ENCODE measurements around the gene OR1I1.

OR1I1 gene

DNA sequence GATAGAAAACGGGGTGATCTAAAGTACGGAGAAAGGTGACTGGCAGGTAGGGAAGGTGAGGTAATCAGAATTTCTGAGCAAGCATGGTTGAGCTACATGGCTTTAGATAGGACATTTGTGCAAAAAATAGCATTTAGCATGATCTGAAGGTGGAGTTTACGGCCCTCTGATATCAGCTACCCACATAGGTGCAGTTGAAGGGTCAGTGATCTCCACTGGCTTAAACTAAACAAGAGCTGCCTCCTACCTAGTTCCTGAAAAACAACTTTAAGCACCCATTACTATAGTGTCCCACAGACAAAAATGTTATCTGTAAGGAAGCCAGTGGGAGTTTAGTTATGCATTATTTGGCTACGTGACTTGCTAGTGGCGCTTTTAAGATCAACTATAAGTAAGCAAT, 33.9 kb upstream of the OR1I1 start:
- H2AK5ac ChIP-seq (ENCODE audit: low read depth, low read length) = no peak overlapping the region
- no CpG with 5 or more reads among the region's 5 CpGs for WGBS, 2 donors (ENCODE audit: extremely low coverage in 2 of 2, insufficient read length in 2 of 2, insufficient replicate concordance in 1 of 2)
- no peak overlapping the region for H3K14ac ChIP-seq (ENCODE audit: low read length)
- peaks cover 0 to 10% of the 10 kb centered on the region in 2 donors for H3K9me3 ChIP-seq (replicated peaks in 1 of 2; ENCODE audit: control insufficient read depth in 2 of 2, insufficient read depth in 1 of 2, low read depth in 1 of 2, low read length in 2 of 2)
- H3K23ac ChIP-seq (ENCODE audit: low read depth, low read length, poor library complexity) = no peak overlapping the region
- no peak overlapping the region for H3K27ac ChIP-seq (replicated peaks; ENCODE audit: low read length)
- no peak overlapping the region for H3K4ac ChIP-seq (ENCODE audit: low read length)
- no peaks in the 10 kb centered on the region for H3K36me3 ChIP-seq (replicated peaks in 1 of 2; ENCODE audit: control insufficient read depth in 2 of 2, insufficient read depth in 2 of 2, low read length in 2 of 2)
- H3K4me2 ChIP-seq (ENCODE audit: insufficient read depth, low read length, poor library complexity, severe bottlenecking) = no peak overlapping the region
- no peak overlapping the region for H2BK12ac ChIP-seq (ENCODE audit: low read length)
- H4K8ac ChIP-seq (ENCODE audit: low read depth, low read length) = no peak overlapping the region
- no peak overlapping the region for H3K9ac ChIP-seq (ENCODE audit: low read depth, low read length, poor library complexity)
- no peak overlapping the region for H3K4me3 ChIP-seq (ENCODE audit: low read length in 2 of 2)
- DNase-seq (ENCODE audit: low spot score) = no peak
- H4K91ac ChIP-seq (ENCODE audit: low read depth, low read length, poor library complexity) = no peak overlapping the region
- H2BK120ac ChIP-seq (ENCODE audit: low read depth, low read length) = no peak overlapping the region
- no peak overlapping the region for H2AFZ ChIP-seq (ENCODE audit: low read length)
- H3K4me1 ChIP-seq (ENCODE audit: control insufficient read depth in 2 of 2, insufficient read depth in 1 of 2, low read depth in 1 of 2, low read length in 2 of 2) = no peaks in the 10 kb centered on the region
- no peak overlapping the region for H2BK15ac ChIP-seq (ENCODE audit: low read length)
- no peak overlapping the region for H3K18ac ChIP-seq (ENCODE audit: low read length)
- H3K27me3 ChIP-seq (ENCODE audit: control insufficient read depth in 3 of 3, insufficient read depth in 3 of 3, low read depth in 1 of 3, low read length in 3 of 3) = peaks cover 0 to 10% (median 0%) of the 10 kb centered on the region in 3 experiments
- peaks cover 2% of the 10 kb centered on the region for H3K79me1 ChIP-seq (ENCODE audit: low read depth, low read length)
- H2BK5ac ChIP-seq (ENCODE audit: low read length) = no peak overlapping the region

DNA sequence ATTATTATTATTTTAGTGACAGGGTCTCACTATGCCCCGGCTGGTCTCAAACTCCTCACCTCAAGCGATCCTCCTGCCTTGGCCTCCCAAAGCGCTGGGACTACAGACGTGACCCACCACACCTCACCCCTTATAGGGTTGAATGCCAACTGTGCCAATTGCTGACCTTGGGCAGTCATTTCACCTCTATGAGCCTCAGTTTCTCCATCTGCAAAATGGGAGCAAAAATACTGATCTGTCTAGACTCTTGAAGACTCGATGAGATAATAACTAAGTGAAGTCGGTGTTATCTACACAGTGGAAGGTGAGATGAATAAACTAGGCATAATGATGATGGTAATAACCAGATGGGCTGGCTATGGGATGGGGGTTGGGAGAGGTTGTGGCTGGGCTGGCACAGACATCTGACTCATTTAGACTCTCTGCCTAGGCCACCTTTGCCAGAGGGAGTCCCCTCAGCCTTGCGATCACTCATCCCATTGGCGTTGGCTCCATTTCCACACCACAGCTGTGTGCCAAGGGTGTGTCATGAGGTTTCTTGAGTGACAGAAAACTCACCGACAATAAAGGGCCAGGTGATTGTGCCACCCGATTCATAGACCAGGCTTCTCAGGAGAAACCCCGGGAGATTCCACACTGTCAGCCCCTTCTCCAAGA, 33.0 kb upstream of the OR1I1 start, which contains the start of gene CASP14:
TSS of gene CASP14 (plus strand) at position 596 of the 657 bp plus-strand sequence. CDS start 2,772 bp downstream, outside the sequence.
- DNase-seq (ENCODE audit: low spot score) = no peak
- Histone ChIP-seq H3K4ac (ENCODE audit: low read length) (no peak within 1 kb of the TSS), H3K14ac (ENCODE audit: low read length) (no peak within 1 kb of the TSS), H3K9ac (ENCODE audit: low read depth, low read length, poor library complexity) (no peak within 1 kb of the TSS), H2AFZ (ENCODE audit: low read length) (no peak within 1 kb of the TSS), H3K23ac (ENCODE audit: low read depth, low read length, poor library complexity) (no peak within 1 kb of the TSS), H2BK120ac (ENCODE audit: low read depth, low read length) (no peak within 1 kb of the TSS), H3K4me3 (ENCODE audit: low read length in 2 of 2) (no peak within 1 kb of the TSS), H4K91ac (ENCODE audit: low read depth, low read length, poor library complexity) (no peak within 1 kb of the TSS), H3K27me3 (ENCODE audit: control insufficient read depth in 3 of 3, insufficient read depth in 3 of 3, low read depth in 1 of 3, low read length in 3 of 3) (peaks cover 0 to 10% (median 0%) of the 10 kb centered on the region in 3 experiments), H3K36me3 (replicated peaks in 1 of 2; ENCODE audit: control insufficient read depth in 2 of 2, insufficient read depth in 2 of 2, low read length in 2 of 2) (no peaks in the 10 kb centered on the region), H2AK5ac (ENCODE audit: low read depth, low read length) (no peak within 1 kb of the TSS), H2BK15ac (ENCODE audit: low read length) (no peak within 1 kb of the TSS), H3K4me2 (ENCODE audit: insufficient read depth, low read length, poor library complexity, severe bottlenecking) (no peak within 1 kb of the TSS), H3K79me1 (ENCODE audit: low read depth, low read length) (peaks cover 2% of the 10 kb centered on the region), H2BK5ac (ENCODE audit: low read length) (no peak within 1 kb of the TSS), H3K27ac (replicated peaks; ENCODE audit: low read length) (no peak within 1 kb of the TSS), H4K8ac (ENCODE audit: low read depth, low read length) (no peak within 1 kb of the TSS), H3K18ac (ENCODE audit: low read length) (no peak within 1 kb of the TSS), H3K9me3 (replicated peaks in 1 of 2; ENCODE audit: control insufficient read depth in 2 of 2, insufficient read depth in 1 of 2, low read depth in 1 of 2, low read length in 2 of 2) (peaks cover 0 to 15% of the 10 kb centered on the region in 2 donors), H3K4me1 (ENCODE audit: control insufficient read depth in 2 of 2, insufficient read depth in 1 of 2, low read depth in 1 of 2, low read length in 2 of 2) (no peaks in the 10 kb centered on the region), H2BK12ac (ENCODE audit: low read length) (no peak within 1 kb of the TSS)
- WGBS, 2 donors (ENCODE audit: extremely low coverage in 2 of 2, insufficient read length in 2 of 2, insufficient replicate concordance in 1 of 2) = no CpG with 5 or more reads among the region's 11 CpGs

DNA sequence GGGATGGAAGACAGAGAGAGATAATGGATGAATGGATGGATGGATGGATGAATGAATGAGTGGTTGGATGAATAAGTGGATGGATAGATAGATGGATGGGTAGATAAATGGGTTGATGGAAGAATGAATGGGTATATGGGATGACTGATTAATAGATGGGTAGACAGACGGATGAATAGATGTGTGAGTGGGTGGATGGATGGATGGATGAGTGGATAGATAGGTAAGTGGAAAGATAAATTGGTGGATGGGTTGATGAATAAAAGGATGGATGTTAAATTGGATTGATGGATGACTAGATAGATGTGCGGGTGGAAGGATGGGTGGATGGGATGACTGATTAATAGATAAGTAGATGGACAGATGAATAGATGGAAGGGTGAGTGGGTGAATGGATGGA, 31.4 kb upstream of the OR1I1 start:
- no peak overlapping the region for H3K4ac ChIP-seq (ENCODE audit: low read length)

DNA sequence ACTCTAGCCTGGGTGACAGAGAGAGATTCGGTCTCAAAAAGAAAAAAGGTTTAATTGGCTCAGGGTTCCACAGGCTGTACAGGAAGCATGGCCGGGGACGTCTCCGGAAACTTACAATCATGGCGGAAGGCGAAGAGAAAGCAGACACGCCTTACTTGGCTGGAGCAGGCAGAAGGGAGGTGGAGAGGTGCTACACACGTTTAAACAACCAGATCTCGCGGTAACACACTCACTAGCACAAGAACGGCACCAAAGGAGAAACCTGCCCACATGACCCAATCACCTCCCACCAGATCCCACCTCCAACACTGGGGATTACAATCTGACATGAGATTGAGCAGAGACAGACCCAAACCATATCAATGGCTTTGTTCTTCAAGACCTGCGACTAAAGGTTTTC, 20.0 kb upstream of the OR1I1 start:
- Histone ChIP-seq H2BK12ac (ENCODE audit: low read length) (no peak overlapping the region), H3K23ac (ENCODE audit: low read depth, low read length, poor library complexity) (no peak overlapping the region), H2BK120ac (ENCODE audit: low read depth, low read length) (no peak overlapping the region), H3K4ac (ENCODE audit: low read length) (no peak overlapping the region), H2BK5ac (ENCODE audit: low read length) (no peak overlapping the region), H4K91ac (ENCODE audit: low read depth, low read length, poor library complexity) (no peak overlapping the region), H3K9me3 (replicated peaks in 1 of 2; ENCODE audit: control insufficient read depth in 2 of 2, insufficient read depth in 1 of 2, low read depth in 1 of 2, low read length in 2 of 2) (peaks cover 0 to 5% of the 10 kb centered on the region in 2 donors), H4K8ac (ENCODE audit: low read depth, low read length) (no peak overlapping the region), H3K18ac (ENCODE audit: low read length) (no peak overlapping the region), H3K36me3 (replicated peaks in 1 of 2; ENCODE audit: control insufficient read depth in 2 of 2, insufficient read depth in 2 of 2, low read length in 2 of 2) (no peaks in the 10 kb centered on the region), H3K4me2 (ENCODE audit: insufficient read depth, low read length, poor library complexity, severe bottlenecking) (no peak overlapping the region), H2AK5ac (ENCODE audit: low read depth, low read length) (no peak overlapping the region), H2BK15ac (ENCODE audit: low read length) (no peak overlapping the region), H3K14ac (ENCODE audit: low read length) (no peak overlapping the region), H3K79me1 (ENCODE audit: low read depth, low read length) (no peaks in the 10 kb centered on the region), H2AFZ (ENCODE audit: low read length) (no peak overlapping the region), H3K9ac (ENCODE audit: low read depth, low read length, poor library complexity) (no peak overlapping the region), H3K4me3 (ENCODE audit: low read length in 2 of 2) (no peak overlapping the region), H3K4me1 (ENCODE audit: control insufficient read depth in 2 of 2, insufficient read depth in 1 of 2, low read depth in 1 of 2, low read length in 2 of 2) (no peaks in the 10 kb centered on the region), H3K27me3 (ENCODE audit: control insufficient read depth in 3 of 3, insufficient read depth in 3 of 3, low read depth in 1 of 3, low read length in 3 of 3) (peaks cover 0 to 16% (median 0%) of the 10 kb centered on the region in 3 experiments), H3K27ac (replicated peaks; ENCODE audit: low read length) (no peak overlapping the region)
- no peak for DNase-seq (ENCODE audit: low spot score)
- no CpG with 5 or more reads among the region's 12 CpGs for WGBS, 2 donors (ENCODE audit: extremely low coverage in 2 of 2, insufficient read length in 2 of 2, insufficient replicate concordance in 1 of 2)

More for the DNA sequence above, 31.4 kb upstream of the OR1I1 start:
- H2BK12ac ChIP-seq (ENCODE audit: low read length) = no peak overlapping the region
- H3K36me3 ChIP-seq (replicated peaks in 1 of 2; ENCODE audit: control insufficient read depth in 2 of 2, insufficient read depth in 2 of 2, low read length in 2 of 2) = no peaks in the 10 kb centered on the region
- H2BK120ac ChIP-seq (ENCODE audit: low read depth, low read length) = no peak overlapping the region
- no peak overlapping the region for H2AFZ ChIP-seq (ENCODE audit: low read length)
- no peak overlapping the region for H3K14ac ChIP-seq (ENCODE audit: low read length)
- no peak overlapping the region for H4K91ac ChIP-seq (ENCODE audit: low read depth, low read length, poor library complexity)
- H4K8ac ChIP-seq (ENCODE audit: low read depth, low read length) = no peak overlapping the region
- no peaks in the 10 kb centered on the region for H3K4me1 ChIP-seq (ENCODE audit: control insufficient read depth in 2 of 2, insufficient read depth in 1 of 2, low read depth in 1 of 2, low read length in 2 of 2)
- H2BK5ac ChIP-seq (ENCODE audit: low read length) = no peak overlapping the region
- 100% methylated on average over 1 to 2 of the region's 2 CpGs for WGBS, 2 donors (ENCODE audit: extremely low coverage in 2 of 2, insufficient read length in 2 of 2, insufficient replicate concordance in 1 of 2)
- no peak overlapping the region for H3K18ac ChIP-seq (ENCODE audit: low read length)
- H3K4me3 ChIP-seq (ENCODE audit: low read length in 2 of 2) = no peak overlapping the region
- H2AK5ac ChIP-seq (ENCODE audit: low read depth, low read length) = no peak overlapping the region
- no peak overlapping the region for H3K4me2 ChIP-seq (ENCODE audit: insufficient read depth, low read length, poor library complexity, severe bottlenecking)
- H3K23ac ChIP-seq (ENCODE audit: low read depth, low read length, poor library complexity) = no peak overlapping the region
- H2BK15ac ChIP-seq (ENCODE audit: low read length) = no peak overlapping the region
- DNase-seq (ENCODE audit: low spot score) = no peak
- H3K79me1 ChIP-seq (ENCODE audit: low read depth, low read length) = peaks cover 2% of the 10 kb centered on the region
- no peak overlapping the region for H3K27ac ChIP-seq (replicated peaks; ENCODE audit: low read length)
- peaks cover 0 to 17% of the 10 kb centered on the region in 2 donors for H3K9me3 ChIP-seq (replicated peaks in 1 of 2; ENCODE audit: control insufficient read depth in 2 of 2, insufficient read depth in 1 of 2, low read depth in 1 of 2, low read length in 2 of 2)
- H3K9ac ChIP-seq (ENCODE audit: low read depth, low read length, poor library complexity) = no peak overlapping the region
- peaks cover 0 to 16% (median 0%) of the 10 kb centered on the region in 3 experiments for H3K27me3 ChIP-seq (ENCODE audit: control insufficient read depth in 3 of 3, insufficient read depth in 3 of 3, low read depth in 1 of 3, low read length in 3 of 3)
